Subcutaneous adipose tissue (tissue), 4 donors: ENCODE measurements around the gene CASP1. TPM values are rescaled to one million over a fixed set of nuclear protein-coding genes. Genes with fewer than 3 reads are reported as not detected.

ENCODE experiments used
- CTCF ChIP-seq: fragments of 450-650 bp; IDR thresholded peaks from one replicate; pipeline ENCODE4 v1.5.1; 2016; ENCODE audit warnings: low read depth, mild to moderate bottlenecking, control low read depth, antibody characterized with exemption, moderate library complexity
- total RNA-seq, 4 donors: library from RNA; depleted of rRNA; stranded (reverse); fragments of >200 nt; gene quantifications; one replicate each; pipeline ENCODE4 v1.1.0, GENCODE V29; 2016

Gene CASP1
- 10 to 100 TPM; 10.4 to 39.9 (median 22.6) TPM for total RNA-seq

GRCh38 chr11:105034813-105035620 lies at the start of gene CASP1:
Gene CASP1 (minus strand): TSS chr11:105035144. CDS start chr11:105035113, 31 bp downstream.
- TF ChIP-seq CTCF: no peak

GRCh38 chr11:105081412-105082150 lies 46.6 kb upstream of the CASP1 start:
- TF ChIP-seq CTCF: no peak

DNA sequence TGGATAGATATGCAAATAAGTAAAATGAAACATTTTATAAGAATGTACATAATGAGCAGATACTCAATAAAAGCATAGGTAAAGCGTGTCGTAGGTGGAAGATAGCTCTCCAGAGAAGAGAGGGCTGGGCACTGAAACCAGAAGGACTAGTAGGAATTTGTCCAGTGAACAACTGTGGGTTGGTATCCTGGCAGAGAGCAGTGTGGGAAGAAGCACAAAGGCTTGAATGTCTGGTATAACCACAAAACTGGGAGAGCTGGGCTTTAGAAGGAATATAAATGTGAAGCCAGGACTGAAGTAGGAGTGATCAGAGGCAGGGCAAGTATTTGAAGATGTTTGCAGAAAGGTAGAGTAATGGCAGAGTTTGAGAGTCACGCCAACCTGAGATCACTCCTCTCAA lies 43.3 kb upstream of the CASP1 start:
- no peak for TF ChIP-seq CTCF

- no peak for TF ChIP-seq CTCF
These were observed 39.2 kb upstream of the CASP1 start for GRCh38 chr11:105074166-105074530.

DNA sequence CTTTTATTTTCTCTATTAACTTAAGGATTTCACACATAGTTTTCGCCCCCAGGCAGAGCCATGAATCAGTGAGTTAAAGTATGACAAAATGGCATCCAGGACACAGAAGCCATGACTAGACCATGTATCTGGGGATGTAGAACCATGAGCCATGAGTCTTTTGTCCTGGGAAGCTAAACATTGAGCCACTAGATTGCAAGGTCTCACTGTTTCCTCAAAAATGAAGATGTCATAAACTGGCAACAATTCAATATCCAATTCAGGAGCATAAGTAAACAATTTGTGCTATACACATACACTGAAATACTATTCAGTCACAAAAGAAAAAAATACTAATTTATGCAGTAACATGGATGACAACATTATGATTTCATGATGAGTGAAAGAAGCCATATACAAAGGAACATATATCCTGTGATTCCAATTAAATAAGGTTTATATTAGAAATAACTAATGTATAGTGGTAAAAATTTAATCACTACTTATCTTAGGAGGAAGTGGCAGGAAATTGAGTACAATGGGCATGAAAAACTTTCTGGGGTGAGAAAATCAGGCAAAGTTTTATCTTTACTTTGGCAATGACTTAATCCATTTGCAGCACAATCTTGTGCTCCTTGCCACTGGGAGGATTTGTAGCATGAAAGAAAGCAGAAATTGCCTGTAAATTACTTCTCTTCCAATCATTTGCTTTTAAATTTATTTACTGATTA lies 38.7 kb upstream of the CASP1 start:
- no peak for TF ChIP-seq CTCF

DNA sequence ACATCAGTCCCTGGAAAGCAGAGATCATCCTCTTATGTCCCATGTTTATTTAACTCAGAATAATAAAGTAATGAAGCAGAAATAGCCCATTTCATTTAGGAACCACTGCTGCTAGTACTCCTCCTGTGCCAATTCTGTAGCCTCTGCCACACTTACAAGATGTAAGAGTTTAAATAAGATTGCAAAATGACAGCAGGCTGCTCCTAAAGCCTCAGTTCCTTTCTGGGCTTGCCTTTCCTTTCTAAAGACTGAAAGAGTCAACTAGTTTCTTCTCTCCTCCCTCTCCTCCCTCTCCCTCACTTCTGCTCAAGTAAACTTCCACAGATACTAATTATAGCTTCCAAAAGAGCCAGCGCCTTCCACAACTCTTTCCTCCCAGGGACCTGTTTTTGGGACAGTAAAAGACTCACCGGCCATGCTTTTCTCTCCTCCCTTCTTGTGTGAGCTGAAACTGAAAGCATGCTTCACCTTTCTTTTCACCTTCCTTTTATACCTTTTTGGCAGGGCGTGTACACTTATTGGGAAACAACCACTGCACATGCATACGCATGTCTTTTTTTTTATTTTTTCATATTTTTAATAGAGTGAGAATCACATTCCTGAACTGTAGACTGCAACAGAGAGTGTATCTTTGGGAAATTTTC lies 36.3 kb upstream of the CASP1 start:
- TF ChIP-seq CTCF: no peak
